K562 (cell line): Measurements from ENCODE around the gene AVPI1. TPM values are rescaled to one million over a fixed set of nuclear protein-coding genes. Genes with fewer than 3 reads are reported as not detected.

Experiments used
- ARID4B ChIP-seq: sonication (generic); formaldehyde crosslinking; IDR thresholded peaks from 2 replicates; pipeline ENCODE4 v1.8.0; 2022; ENCODE audit warnings: mild to moderate bottlenecking, missing genetic modification reagents
- ELK1 ChIP-seq: sonication (generic); formaldehyde crosslinking; IDR thresholded peaks from 2 replicates; pipeline ENCODE4 v1.8.1; 2022; ENCODE audit warnings: missing genetic modification reagents
- IRF2 ChIP-seq: sonication (generic); formaldehyde crosslinking; IDR thresholded peaks from 2 replicates; pipeline ENCODE4 v1.8.1; 2022; ENCODE audit warnings: mild to moderate bottlenecking, missing genetic modification reagents
- MECOM ChIP-seq: fragments of 250-450 bp; sonication (Bioruptor Pico); IDR thresholded peaks from 2 replicates; pipeline ENCODE4 v1.8.0; 2022; ENCODE audit warnings: inconsistent platforms
- MIER1 ChIP-seq: fragments of 450-650 bp; IDR thresholded peaks from 2 replicates; pipeline ENCODE4 v1.6.1; 2016; ENCODE audit warnings: antibody characterized with exemption, mild to moderate bottlenecking, low read depth
- NCOA2 ChIP-seq, 2 experiments: fragments of 450-650 bp; IDR thresholded peaks; 2 replicates each; pipeline ENCODE4 v1.6.1; 2018; ENCODE audit warnings: mild to moderate bottlenecking in 2 of 2, moderate library complexity in 1 of 2; ENCODE audit not compliant: partially characterized antibody in 2 of 2
- PHF8 ChIP-seq: fragments of 200-600 bp; sonication (generic); IDR thresholded peaks from 2 replicates; pipeline ENCODE4 v1.6.1; 2012; ENCODE audit warnings: mixed run types, mild to moderate bottlenecking, inconsistent platforms, low read length, moderate library complexity, borderline replicate concordance
- SMAD3 ChIP-seq: fragments of 450-650 bp; formaldehyde crosslinking; conservative IDR thresholded peaks from 2 replicates; pipeline ENCODE4 v1.4.0; 2020; ENCODE audit warnings: mild to moderate bottlenecking
- ZNF407 ChIP-seq: fragments of 450-650 bp; IDR thresholded peaks from 2 replicates; pipeline ENCODE4 v1.6.1; 2016; ENCODE audit warnings: low read depth
- ZNF41 ChIP-seq: fragments of 250-450 bp; sonication (Bioruptor Pico); conservative IDR thresholded peaks from 2 replicates; pipeline ENCODE4 v1.4.0; 2020; ENCODE audit warnings: mild to moderate bottlenecking
- ZNF584 ChIP-seq: fragments of 200-800 bp; sonication (Bioruptor generic); IDR thresholded peaks from 2 replicates; pipeline ENCODE4 v1.6.1; 2016; ENCODE audit warnings: low read depth, mild to moderate bottlenecking, missing genetic modification characterization, missing compliant biosample characterization
- polyA plus RNA-seq, 8 experiments: library from polyadenylated mRNA; depleted of rRNA in 4 of 8; stranded (reverse) in 5 of 8; unstranded in 3 of 8; fragments of >200 nt; fragmentation: Nextera tagmentation in 2 of 8; fragmentation: Illumina TruSeq in 1 of 8; extraction: Ambion mirVana in 2 of 8; extraction: Trizol in 1 of 8; gene quantifications; 2 replicates each; pipeline versions ENCODE4 v1.2.1 to v1.2.3, GENCODE V29; 2011 to 2014; ENCODE audit warnings: inconsistent platforms in 1 of 8, missing spikeins in 1 of 8
- total RNA-seq, 7 experiments: library from RNA; depleted of rRNA in 6 of 7; stranded (reverse); fragments of >200 nt in 6 of 7; fragmentation: Illumina TruSeq in 2 of 7; extraction: Trizol in 2 of 7; gene quantifications; 2 replicates each; pipeline versions ENCODE4 v1.2.1 to v1.2.3, GENCODE V29; 2011 to 2021; ENCODE audit warnings: low replicate concordance in 1 of 7
- TF ChIP-seq, protein P1 (sequence below): sonication (generic); formaldehyde crosslinking; IDR thresholded peaks from 2 replicates; pipeline ENCODE4 v1.8.1; 2023; ENCODE audit warnings: mild to moderate bottlenecking, missing genetic modification reagents

Gene AVPI1
- total and polyA plus RNA-seq, 9 of the 15 experiments (the other 6 are each of a cell fraction or from before 2014, with no cell fraction given) = 0.90 to 10.4 (median 7.4) TPM

DNA sequence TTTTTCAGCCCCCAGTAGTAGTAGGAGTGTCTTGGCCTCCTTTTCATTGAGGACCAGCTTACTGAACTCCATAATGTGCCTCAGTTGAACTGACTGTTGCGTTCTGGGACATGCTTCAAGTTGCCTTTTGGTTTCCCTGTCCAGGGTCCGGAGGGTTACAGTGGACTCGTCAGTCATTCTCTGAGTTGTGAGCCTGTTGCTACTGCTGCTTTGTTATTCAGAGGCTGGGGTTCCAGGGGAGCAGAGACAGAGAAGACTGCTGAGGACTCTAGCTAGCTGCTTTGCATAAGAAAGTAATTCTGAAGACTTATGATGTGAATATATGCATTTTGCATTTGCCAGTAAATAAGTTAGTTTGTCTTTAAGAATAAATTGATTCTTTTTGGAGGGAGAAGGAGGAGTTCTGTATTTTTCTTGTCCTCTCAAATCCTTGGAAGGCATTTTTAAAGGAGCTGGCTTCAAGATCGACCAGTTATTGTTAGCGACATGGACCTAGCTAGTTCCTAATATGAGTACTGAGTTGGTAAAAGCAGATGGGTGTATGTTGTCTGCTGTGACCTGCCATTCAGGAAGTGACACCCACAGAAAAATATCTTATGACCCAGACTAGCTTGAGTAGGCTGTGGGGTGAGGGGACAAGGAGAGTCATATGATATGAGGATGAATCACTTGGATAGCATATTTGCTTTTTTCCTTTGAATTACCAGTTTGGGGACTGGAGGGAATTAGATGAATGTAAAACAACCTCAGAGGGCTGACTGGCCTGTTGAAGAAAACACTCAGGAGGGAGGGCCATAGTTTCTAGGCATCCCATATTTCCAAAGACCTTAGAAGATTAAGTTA lies 38.3 kb downstream of the AVPI1 start (continued):
- TF ChIP-seq ZNF407 (no peak), ELK1 (CRISPR knock-in tag) (no peak), NCOA2 (IDR thresholded peaks at IDR 0.05; ENCODE audit: partially characterized antibody in 2 of 2) (no peak), ZNF584 (CRISPR knock-in tag) (no peak), IRF2 (CRISPR knock-in tag) (no peak), MIER1 (no peak), SMAD3 (CRISPR knock-in tag) (no peak), MECOM (CRISPR knock-in tag) (no peak), ZNF41 (CRISPR knock-in tag) (no peak), PHF8 (no peak), ARID4B (CRISPR knock-in tag) (no peak)
- TF ChIP-seq, protein P1, sequence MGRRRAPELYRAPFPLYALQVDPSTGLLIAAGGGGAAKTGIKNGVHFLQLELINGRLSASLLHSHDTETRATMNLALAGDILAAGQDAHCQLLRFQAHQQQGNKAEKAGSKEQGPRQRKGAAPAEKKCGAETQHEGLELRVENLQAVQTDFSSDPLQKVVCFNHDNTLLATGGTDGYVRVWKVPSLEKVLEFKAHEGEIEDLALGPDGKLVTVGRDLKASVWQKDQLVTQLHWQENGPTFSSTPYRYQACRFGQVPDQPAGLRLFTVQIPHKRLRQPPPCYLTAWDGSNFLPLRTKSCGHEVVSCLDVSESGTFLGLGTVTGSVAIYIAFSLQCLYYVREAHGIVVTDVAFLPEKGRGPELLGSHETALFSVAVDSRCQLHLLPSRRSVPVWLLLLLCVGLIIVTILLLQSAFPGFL = no peak
